ENCODE data around the gene KRT76.

Gene KRT76

GRCh38 chr12:52783563-52784316 is 6.6 kb upstream of the KRT76 start:
- Histone ChIP-seq H3K36me3 (no peaks in the 10 kb centered on the region), H3K4me3 (ENCODE audit: low read depth in 1 of 2, low read length in 1 of 2) (no peak overlapping the region), H3K27me3 (peaks cover 60% of the 10 kb centered on the region), H3K27ac (no peak overlapping the region), H3K4me1 (ENCODE audit: control insufficient read depth in 1 of 2, insufficient read depth in 1 of 2, low read depth in 1 of 2, low read length in 1 of 2) (no peaks in the 10 kb centered on the region), H3K9me3 (no peaks in the 10 kb centered on the region)
- TF ChIP-seq CTCF (IDR thresholded peaks at IDR 0.05), result no peak

GRCh38 chr12:52782502-52782901 is 5.4 kb upstream of the KRT76 start:
- Histone ChIP-seq H3K4me1 (ENCODE audit: control insufficient read depth in 1 of 2, insufficient read depth in 1 of 2, low read depth in 1 of 2, low read length in 1 of 2) (no peaks in the 10 kb centered on the region), H3K27ac (no peak overlapping the region), H3K4me3 (ENCODE audit: low read depth in 1 of 2, low read length in 1 of 2) (no peak overlapping the region), H3K27me3 (peaks cover 49% of the 10 kb centered on the region), H3K36me3 (no peaks in the 10 kb centered on the region), H3K9me3 (no peaks in the 10 kb centered on the region)
- no peak for TF ChIP-seq CTCF (IDR thresholded peaks at IDR 0.05)

GRCh38 chr12:52781399-52782082 is 4.4 kb upstream of the KRT76 start:
- peaks cover 41% of the 10 kb centered on the region for H3K27me3 ChIP-seq
- no peaks in the 10 kb centered on the region for H3K9me3 ChIP-seq
- no peaks in the 10 kb centered on the region for H3K36me3 ChIP-seq
- no peak overlapping the region for H3K27ac ChIP-seq
- no peak overlapping the region for H3K4me3 ChIP-seq (ENCODE audit: low read depth in 1 of 2, low read length in 1 of 2)
- H3K4me1 ChIP-seq (ENCODE audit: control insufficient read depth in 1 of 2, insufficient read depth in 1 of 2, low read depth in 1 of 2, low read length in 1 of 2), result no peaks in the 10 kb centered on the region
- no peak for TF ChIP-seq CTCF (IDR thresholded peaks at IDR 0.05)

GRCh38 chr12:52779914-52780313 is 2.8 kb upstream of the KRT76 start:
- no peaks in the 10 kb centered on the region for H3K36me3 ChIP-seq
- no peak overlapping the region for H3K27ac ChIP-seq
- TF ChIP-seq CTCF (IDR thresholded peaks at IDR 0.05), result no peak
- no peaks in the 10 kb centered on the region for H3K9me3 ChIP-seq
- H3K27me3 ChIP-seq, result peaks cover 40% of the 10 kb centered on the region
- no peak overlapping the region for H3K4me3 ChIP-seq (ENCODE audit: low read depth in 1 of 2, low read length in 1 of 2)
- no peaks in the 10 kb centered on the region for H3K4me1 ChIP-seq (ENCODE audit: control insufficient read depth in 1 of 2, insufficient read depth in 1 of 2, low read depth in 1 of 2, low read length in 1 of 2)

- no peak overlapping the region for H3K27ac ChIP-seq
- no peaks in the 10 kb centered on the region for H3K9me3 ChIP-seq
- H3K4me3 ChIP-seq (ENCODE audit: low read depth in 1 of 2, low read length in 1 of 2), result no peak overlapping the region
- no peaks in the 10 kb centered on the region for H3K4me1 ChIP-seq (ENCODE audit: control insufficient read depth in 1 of 2, insufficient read depth in 1 of 2, low read depth in 1 of 2, low read length in 1 of 2)
- TF ChIP-seq CTCF (IDR thresholded peaks at IDR 0.05), result no peak
- no peaks in the 10 kb centered on the region for H3K36me3 ChIP-seq
- peaks cover 32% of the 10 kb centered on the region for H3K27me3 ChIP-seq
These were observed 1.7 kb upstream of the KRT76 start for GRCh38 chr12:52778833-52779232.
